HG02763 (cell line): Measurements from ENCODE around the gene COL23A1.

Source experiments
- ATAC-seq: cut with Tn5 transposase; IDR thresholded peaks from one replicate; pipeline ENCODE4 v1.9.1; 2021; ENCODE audit warnings: mild to moderate bottlenecking, moderate library complexity; ENCODE audit not compliant: unreplicated experiment

COL23A1 gene

GRCh38 chr5:178192787-178193186, 397.4 kb downstream of the COL23A1 start:
- ATAC-seq, result no peak

- ATAC-seq, result no peak
Observed at GRCh38 chr5:178192244-178192643, 397.9 kb downstream of the COL23A1 start.

GRCh38 chr5:178191661-178192060, 398.5 kb downstream of the COL23A1 start:
- no peak for ATAC-seq

GRCh38 chr5:178189433-178189832, 400.8 kb downstream of the COL23A1 start:
- no peak for ATAC-seq
